HT1080 (cell line): Measurements from ENCODE around the gene AATK. TPM values are rescaled to one million over a fixed set of nuclear protein-coding genes. Genes with fewer than 3 reads are reported as not detected.

Experiments used
- DNase-seq: peaks from one replicate; pipeline ENCODE4 v3.0.0-alpha.2; 2015; ENCODE audit warnings: low read depth
- total RNA-seq: library from RNA; depleted of rRNA; stranded (reverse); fragments of >200 nt; shearing (Covaris generic); gene quantifications from 2 replicates; pipeline ENCODE4 v1.2.3, GENCODE V29; 2014

Gene AATK
- total RNA-seq, 1 experiment from 2014 or later = 0.02 TPM

- no peak for DNase-seq
These were observed 31.4 kb upstream of the AATK start for GRCh38 chr17:81197409-81197795.

GRCh38 chr17:81196505-81197408 is 30.7 kb upstream of the AATK start:
- DNase-seq = no peak

- no peak for DNase-seq
These were observed 30.0 kb upstream of the AATK start for GRCh38 chr17:81195941-81196495.

- no peak for DNase-seq
These were observed 29.2 kb upstream of the AATK start for GRCh38 chr17:81194941-81195901.

GRCh38 chr17:81194225-81194760 is 28.3 kb upstream of the AATK start:
- no peak for DNase-seq

GRCh38 chr17:81193470-81194224 is 27.6 kb upstream of the AATK start:
- no peak for DNase-seq

GRCh38 chr17:81193051-81193410 is 27.0 kb upstream of the AATK start:
- no peak for DNase-seq

GRCh38 chr17:81192386-81193050 is 26.5 kb upstream of the AATK start:
- no peak for DNase-seq

- no peak for DNase-seq
These were observed 25.6 kb upstream of the AATK start for GRCh38 chr17:81191646-81192045.

- DNase-seq = no peak
These were observed 25.1 kb upstream of the AATK start for GRCh38 chr17:81191116-81191515.

- no peak for DNase-seq
These were observed 24.6 kb upstream of the AATK start for GRCh38 chr17:81190591-81190990.

- DNase-seq = no peak
These were observed 23.9 kb upstream of the AATK start for GRCh38 chr17:81189670-81190530.

GRCh38 chr17:81189016-81189415 is 23.0 kb upstream of the AATK start:
- no peak for DNase-seq

- no peak for DNase-seq
These were observed 22.4 kb upstream of the AATK start for GRCh38 chr17:81188491-81188840.

- no peak for DNase-seq
These were observed 21.8 kb upstream of the AATK start for GRCh38 chr17:81187586-81188490.

- no peak for DNase-seq
These were observed 21.1 kb upstream of the AATK start for GRCh38 chr17:81187120-81187519.

GRCh38 chr17:81186203-81186602 is 20.2 kb upstream of the AATK start:
- DNase-seq = no peak

GRCh38 chr17:81184555-81184954 is 18.5 kb upstream of the AATK start:
- no peak for DNase-seq
